HepG2 (cell line): Measurements from ENCODE around the gene NPY4R.
"Not testable (repeated sequence)": the region's sequence is repeated elsewhere in the genome, so short reads cannot be mapped to it uniquely, and the experiment has no call there.

Source experiments
- BRCA1 ChIP-seq: sonication (generic); formaldehyde crosslinking; IDR thresholded peaks from 2 replicates; pipeline ENCODE4 v1.4.0; 2020; ENCODE audit warnings: missing genetic modification reagents
- GTF2F1 ChIP-seq: fragments of 150-350 bp; IDR thresholded peaks from 2 replicates; pipeline ENCODE4 v1.6.1; 2014; ENCODE audit warnings: low read length
- HNF4A ChIP-seq: sonication (generic); formaldehyde crosslinking; IDR thresholded peaks from 2 replicates; pipeline ENCODE4 v1.4.0; 2020; ENCODE audit warnings: missing genetic modification reagents
- JUNB ChIP-seq: sonication (generic); formaldehyde crosslinking; IDR thresholded peaks from 2 replicates; pipeline ENCODE4 v1.8.0; 2022; ENCODE audit warnings: missing genetic modification reagents, mild to moderate bottlenecking, borderline replicate concordance
- JUND ChIP-seq: sonication (generic); formaldehyde crosslinking; IDR thresholded peaks from 2 replicates; pipeline ENCODE4 v1.8.0; 2022; ENCODE audit warnings: mild to moderate bottlenecking, missing genetic modification reagents
- NFIC ChIP-seq: IDR thresholded peaks from 2 replicates; pipeline ENCODE4 v1.6.1; 2012; ENCODE audit warnings: mild to moderate bottlenecking, low read length, inconsistent platforms
- SRSF9 ChIP-seq: fragments of 200-400 bp; formaldehyde crosslinking; IDR thresholded peaks from 2 replicates; pipeline ENCODE4 v1.6.1; 2018; ENCODE audit warnings: borderline replicate concordance, mild to moderate bottlenecking, low read depth, low read length; ENCODE audit not compliant: insufficient read depth, poor library complexity, severe bottlenecking
- TF ChIP-seq, protein P1 (sequence below): sonication (generic); formaldehyde crosslinking; IDR thresholded peaks from 2 replicates; pipeline ENCODE4 v1.5.0; 2020; ENCODE audit warnings: mild to moderate bottlenecking, missing genetic modification reagents, moderate library complexity

DNA sequence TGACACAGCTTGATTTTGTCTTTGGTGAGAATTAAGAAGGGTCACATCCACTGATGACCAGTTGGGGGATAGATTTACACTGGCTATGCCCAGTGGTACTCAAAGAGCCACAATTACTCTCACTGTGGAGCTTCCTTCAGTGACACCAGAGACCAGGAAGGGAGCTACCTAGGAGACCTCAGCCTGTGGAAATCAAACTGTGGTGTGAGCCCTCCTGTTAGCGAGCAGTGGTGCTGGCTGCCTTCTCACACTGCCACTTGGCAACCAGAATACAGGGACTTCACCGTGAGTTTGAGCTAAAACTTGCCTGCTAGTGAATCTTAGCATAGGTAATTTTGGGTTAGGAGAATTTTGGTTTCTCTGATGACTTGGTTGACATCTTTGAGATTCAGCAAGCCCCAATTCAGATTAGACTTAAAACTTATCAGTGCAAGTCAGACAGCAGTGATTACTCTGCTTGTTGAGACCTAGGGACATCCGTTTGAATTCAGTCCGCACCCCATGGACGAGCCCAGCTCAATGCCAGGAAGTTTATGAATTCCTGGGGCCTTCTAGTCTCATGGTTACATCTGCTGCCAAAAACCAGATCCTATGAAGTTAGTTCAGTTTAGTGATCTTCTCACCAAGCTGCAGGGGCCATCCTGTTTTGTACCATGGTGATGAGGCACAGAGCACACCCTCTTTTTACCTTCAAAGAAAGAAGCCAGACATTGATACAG, 33.4 kb upstream of the NPY4R start:
- TF ChIP-seq SRSF9; JUNB; HNF4A (CRISPR knock-in tag); BRCA1 (CRISPR knock-in tag); GTF2F1; NFIC; JUND (CRISPR knock-in tag): not testable (repeated sequence)
- TF ChIP-seq, protein P1, sequence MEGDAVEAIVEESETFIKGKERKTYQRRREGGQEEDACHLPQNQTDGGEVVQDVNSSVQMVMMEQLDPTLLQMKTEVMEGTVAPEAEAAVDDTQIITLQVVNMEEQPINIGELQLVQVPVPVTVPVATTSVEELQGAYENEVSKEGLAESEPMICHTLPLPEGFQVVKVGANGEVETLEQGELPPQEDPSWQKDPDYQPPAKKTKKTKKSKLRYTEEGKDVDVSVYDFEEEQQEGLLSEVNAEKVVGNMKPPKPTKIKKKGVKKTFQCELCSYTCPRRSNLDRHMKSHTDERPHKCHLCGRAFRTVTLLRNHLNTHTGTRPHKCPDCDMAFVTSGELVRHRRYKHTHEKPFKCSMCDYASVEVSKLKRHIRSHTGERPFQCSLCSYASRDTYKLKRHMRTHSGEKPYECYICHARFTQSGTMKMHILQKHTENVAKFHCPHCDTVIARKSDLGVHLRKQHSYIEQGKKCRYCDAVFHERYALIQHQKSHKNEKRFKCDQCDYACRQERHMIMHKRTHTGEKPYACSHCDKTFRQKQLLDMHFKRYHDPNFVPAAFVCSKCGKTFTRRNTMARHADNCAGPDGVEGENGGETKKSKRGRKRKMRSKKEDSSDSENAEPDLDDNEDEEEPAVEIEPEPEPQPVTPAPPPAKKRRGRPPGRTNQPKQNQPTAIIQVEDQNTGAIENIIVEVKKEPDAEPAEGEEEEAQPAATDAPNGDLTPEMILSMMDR (CRISPR knock-in tag): not testable (repeated sequence)
